ENCODE measurements around the gene BST1. TPM values are rescaled to one million over a fixed set of nuclear protein-coding genes. Genes with fewer than 3 reads are reported as not detected.

The BST1 gene
- total and polyA plus RNA-seq, 3 experiments from 2014 or later = 0.39 to 0.48 (median 0.44) TPM

DNA sequence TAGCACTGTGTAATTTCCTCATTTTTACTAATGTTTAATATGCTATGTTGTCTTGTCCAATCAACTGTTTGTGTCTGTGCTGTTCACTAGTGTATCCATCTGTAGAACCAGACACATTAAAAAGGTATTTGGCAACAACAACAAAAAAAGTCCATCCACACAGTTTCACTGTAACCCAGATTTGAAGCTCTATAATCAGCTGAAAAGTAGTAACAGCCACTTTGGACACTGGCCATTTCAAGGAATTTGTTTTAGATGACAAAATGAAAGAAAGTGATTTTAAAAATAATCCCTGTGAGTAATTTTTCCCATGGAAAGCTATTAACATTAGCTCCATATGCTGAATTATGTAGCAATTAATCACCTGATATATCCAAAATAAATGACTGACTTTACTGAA lies 45.5 kb upstream of the BST1 start:
- ChIA-PET CTCF (no interaction called here), POLR2A (no interaction called here)
- peaks cover 26 to 28% (median 26%) of the 10 kb centered on the region in 3 donors for H3K4me1 Mint-ChIP-seq
- no peaks in the 10 kb centered on the region for H3K36me3 ChIP-seq (ENCODE audit: insufficient read depth, low read length)
- H3K4me3 ChIP-seq (ENCODE audit: low read length) = no peak overlapping the region
- H3K27ac Mint-ChIP-seq = peak overlapping the region in 3 of 8 donors; percentile 2 to 96 (median 69)
- peaks cover 26% of the 10 kb centered on the region for H3K4me1 ChIP-seq (ENCODE audit: insufficient read depth, low read length)
- H3K4me3 Mint-ChIP-seq = peak overlapping the region in 1 of 7 donors; percentile 99
- no peaks in the 10 kb centered on the region for H3K27me3 ChIP-seq (ENCODE audit: insufficient read depth, low read length, poor library complexity, severe bottlenecking)
- DNase-seq = no peak
- H3K9me3 Mint-ChIP-seq = no peaks in the 10 kb centered on the region
- H3K27ac ChIP-seq (ENCODE audit: low read depth, low read length) = no peak overlapping the region
- H3K27me3 Mint-ChIP-seq = no peaks in the 10 kb centered on the region
- peaks cover 0 to 10% (median 0%) of the 10 kb centered on the region in 3 donors for H3K36me3 Mint-ChIP-seq
- no peaks in the 10 kb centered on the region for H3K9me3 ChIP-seq (ENCODE audit: low read length)

- Mint-ChIP-seq H3K27me3 (no peaks in the 10 kb centered on the region), H3K9me3 (no peaks in the 10 kb centered on the region), H3K4me1 (peaks cover 17 to 19% (median 17%) of the 10 kb centered on the region in 3 donors), H3K36me3 (peaks cover 0 to 10% (median 0%) of the 10 kb centered on the region in 3 donors), H3K4me3 (peak overlapping the region in 1 of 7 donors; percentile 72), H3K27ac (no peak overlapping the region)
- POLR2A ChIA-PET = no interaction called here
- CTCF ChIA-PET = no interaction called here
- Histone ChIP-seq H3K4me1 (ENCODE audit: insufficient read depth, low read length) (peaks cover 17% of the 10 kb centered on the region), H3K9me3 (ENCODE audit: low read length) (no peaks in the 10 kb centered on the region), H3K27me3 (ENCODE audit: insufficient read depth, low read length, poor library complexity, severe bottlenecking) (no peaks in the 10 kb centered on the region), H3K4me3 (ENCODE audit: low read length) (no peak overlapping the region), H3K36me3 (ENCODE audit: insufficient read depth, low read length) (no peaks in the 10 kb centered on the region), H3K27ac (ENCODE audit: low read depth, low read length) (no peak overlapping the region)
- no peak for DNase-seq
Observed at GRCh38 chr4:15658136-15658770, 44.6 kb upstream of the BST1 start.

GRCh38 chr4:15658781-15659180 lies 44.1 kb upstream of the BST1 start:
- Histone ChIP-seq H3K36me3 (ENCODE audit: insufficient read depth, low read length) (no peaks in the 10 kb centered on the region), H3K4me3 (ENCODE audit: low read length) (no peak overlapping the region), H3K27ac (ENCODE audit: low read depth, low read length) (no peak overlapping the region), H3K4me1 (ENCODE audit: insufficient read depth, low read length) (peaks cover 12% of the 10 kb centered on the region), H3K9me3 (ENCODE audit: low read length) (no peaks in the 10 kb centered on the region), H3K27me3 (ENCODE audit: insufficient read depth, low read length, poor library complexity, severe bottlenecking) (no peaks in the 10 kb centered on the region)
- H3K27me3 Mint-ChIP-seq = no peaks in the 10 kb centered on the region
- ChIA-PET POLR2A (no interaction called here), CTCF (no interaction called here)
- H3K4me1 Mint-ChIP-seq = peaks cover 12 to 14% (median 12%) of the 10 kb centered on the region in 3 donors
- no peak for DNase-seq
- no peaks in the 10 kb centered on the region for H3K9me3 Mint-ChIP-seq
- H3K36me3 Mint-ChIP-seq = peaks cover 0 to 9% (median 0%) of the 10 kb centered on the region in 3 donors
- H3K4me3 Mint-ChIP-seq = no peak overlapping the region
- no peak overlapping the region for H3K27ac Mint-ChIP-seq

DNA sequence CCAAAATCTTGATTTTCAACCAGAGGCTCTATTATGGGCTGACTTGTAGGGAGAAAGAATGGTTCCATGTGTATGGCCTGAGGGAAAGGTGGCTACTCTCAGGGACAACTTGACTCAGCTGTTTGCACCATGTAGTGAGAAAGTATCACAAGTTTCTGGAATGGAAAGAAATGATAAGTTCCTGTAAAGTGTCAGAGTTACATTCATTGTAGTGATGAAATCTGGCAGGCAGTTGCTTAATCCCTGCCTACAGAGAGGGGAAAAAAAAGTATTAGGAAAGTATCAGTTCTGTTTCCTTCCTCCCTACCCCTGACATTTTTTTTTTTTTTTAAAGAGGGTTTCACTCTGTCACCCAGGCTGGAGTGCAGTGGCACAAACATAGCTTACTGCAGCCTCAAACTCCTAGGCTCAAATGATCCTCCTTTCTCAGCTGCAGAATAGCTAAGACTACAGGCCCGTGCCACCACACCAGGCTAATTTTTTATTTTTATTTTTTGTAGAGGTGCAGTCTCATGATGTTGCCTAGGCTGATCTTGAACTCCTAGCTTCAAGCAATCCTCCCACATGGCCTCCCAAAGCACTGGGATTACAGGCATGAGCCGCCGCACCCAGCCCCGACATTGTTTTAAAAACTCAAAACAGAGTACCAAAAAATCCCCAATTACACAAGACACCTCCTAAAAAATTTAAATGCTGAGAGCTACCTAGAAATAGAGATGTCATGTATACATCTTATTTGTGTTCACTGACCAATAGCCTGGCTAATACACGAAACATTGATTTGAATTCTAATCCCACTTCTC lies 42.9 kb upstream of the BST1 start:
- no peaks in the 10 kb centered on the region for H3K27me3 Mint-ChIP-seq
- no peak for DNase-seq
- no peaks in the 10 kb centered on the region for H3K9me3 Mint-ChIP-seq
- H3K4me1 Mint-ChIP-seq = peaks cover 5 to 6% (median 6%) of the 10 kb centered on the region in 3 donors
- Histone ChIP-seq H3K4me3 (ENCODE audit: low read length) (no peak overlapping the region), H3K27ac (ENCODE audit: low read depth, low read length) (no peak overlapping the region), H3K27me3 (ENCODE audit: insufficient read depth, low read length, poor library complexity, severe bottlenecking) (no peaks in the 10 kb centered on the region), H3K9me3 (ENCODE audit: low read length) (no peaks in the 10 kb centered on the region), H3K4me1 (ENCODE audit: insufficient read depth, low read length) (peaks cover 7% of the 10 kb centered on the region), H3K36me3 (ENCODE audit: insufficient read depth, low read length) (no peaks in the 10 kb centered on the region)
- CTCF ChIA-PET = no interaction called here
- H3K4me3 Mint-ChIP-seq = no peak overlapping the region
- peaks cover 0 to 4% (median 0%) of the 10 kb centered on the region in 3 donors for H3K36me3 Mint-ChIP-seq
- no peak overlapping the region for H3K27ac Mint-ChIP-seq
- POLR2A ChIA-PET = no interaction called here

DNA sequence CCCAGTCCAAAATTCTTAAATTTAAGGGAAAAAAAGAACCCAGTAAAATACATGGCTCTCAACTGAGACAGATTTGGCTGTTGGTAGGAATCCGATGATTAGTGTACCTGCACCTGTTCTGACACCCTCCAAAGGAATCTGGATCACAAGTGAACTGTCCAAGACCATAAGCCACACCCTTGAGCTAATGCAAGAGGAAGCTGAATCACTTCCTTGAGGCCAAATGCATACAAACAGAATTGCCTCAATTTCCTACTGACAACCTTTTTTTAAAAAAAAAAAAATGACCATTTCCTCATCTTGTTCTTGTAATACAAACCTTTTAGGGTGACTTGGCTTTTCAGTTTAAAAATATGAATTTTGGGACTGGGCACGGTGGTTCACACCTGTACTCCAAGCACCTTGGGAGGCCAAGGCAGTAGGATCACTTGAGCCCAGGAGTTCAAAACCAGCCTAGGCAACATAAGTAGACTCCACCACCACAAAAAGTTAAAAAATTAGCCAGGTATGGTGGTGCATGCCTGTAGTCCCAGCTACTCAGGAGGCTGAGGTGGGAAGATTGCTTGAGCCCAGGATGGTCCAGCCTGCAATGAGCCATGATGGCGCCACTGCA lies 37.0 kb upstream of the BST1 start:
- no peaks in the 10 kb centered on the region for H3K4me1 ChIP-seq (ENCODE audit: insufficient read depth, low read length)
- H3K36me3 ChIP-seq (ENCODE audit: insufficient read depth, low read length) = no peaks in the 10 kb centered on the region
- no peak overlapping the region for H3K4me3 ChIP-seq (ENCODE audit: low read length)
- H3K9me3 ChIP-seq (ENCODE audit: low read length) = no peaks in the 10 kb centered on the region
- Mint-ChIP-seq H3K36me3 (no peaks in the 10 kb centered on the region), H3K9me3 (no peaks in the 10 kb centered on the region), H3K27me3 (no peaks in the 10 kb centered on the region), H3K27ac (no peak overlapping the region), H3K4me3 (no peak overlapping the region), H3K4me1 (peaks cover 1 to 8% (median 5%) of the 10 kb centered on the region in 3 donors)
- no peaks in the 10 kb centered on the region for H3K27me3 ChIP-seq (ENCODE audit: insufficient read depth, low read length, poor library complexity, severe bottlenecking)
- ChIA-PET POLR2A (no interaction called here), CTCF (no interaction called here)
- no peak for DNase-seq
- no peak overlapping the region for H3K27ac ChIP-seq (ENCODE audit: low read depth, low read length)

GRCh38 chr4:15667006-15667405 lies 35.9 kb upstream of the BST1 start:
- H3K4me1 Mint-ChIP-seq = peaks cover 1 to 8% (median 5%) of the 10 kb centered on the region in 3 donors
- ChIA-PET CTCF (no interaction called here), POLR2A (no interaction called here)
- Histone ChIP-seq H3K27ac (ENCODE audit: low read depth, low read length) (no peak overlapping the region), H3K4me1 (ENCODE audit: insufficient read depth, low read length) (no peaks in the 10 kb centered on the region), H3K9me3 (ENCODE audit: low read length) (no peaks in the 10 kb centered on the region), H3K27me3 (ENCODE audit: insufficient read depth, low read length, poor library complexity, severe bottlenecking) (no peaks in the 10 kb centered on the region), H3K4me3 (ENCODE audit: low read length) (no peak overlapping the region), H3K36me3 (ENCODE audit: insufficient read depth, low read length) (no peaks in the 10 kb centered on the region)
- H3K36me3 Mint-ChIP-seq = no peaks in the 10 kb centered on the region
- H3K9me3 Mint-ChIP-seq = no peaks in the 10 kb centered on the region
- no peak overlapping the region for H3K4me3 Mint-ChIP-seq
- DNase-seq = no peak
- no peak overlapping the region for H3K27ac Mint-ChIP-seq
- no peaks in the 10 kb centered on the region for H3K27me3 Mint-ChIP-seq

GRCh38 chr4:15668566-15669435 lies 34.1 kb upstream of the BST1 start:
- no peak overlapping the region for H3K27ac ChIP-seq (ENCODE audit: low read depth, low read length)
- POLR2A ChIA-PET = no interaction called here
- DNase-seq = no peak
- no peaks in the 10 kb centered on the region for H3K27me3 Mint-ChIP-seq
- H3K4me3 Mint-ChIP-seq = no peak overlapping the region
- peaks cover 1 to 8% (median 5%) of the 10 kb centered on the region in 3 donors for H3K4me1 Mint-ChIP-seq
- H3K36me3 ChIP-seq (ENCODE audit: insufficient read depth, low read length) = no peaks in the 10 kb centered on the region
- no peaks in the 10 kb centered on the region for H3K9me3 Mint-ChIP-seq
- H3K27me3 ChIP-seq (ENCODE audit: insufficient read depth, low read length, poor library complexity, severe bottlenecking) = no peaks in the 10 kb centered on the region
- no peaks in the 10 kb centered on the region for H3K9me3 ChIP-seq (ENCODE audit: low read length)
- no peak overlapping the region for H3K27ac Mint-ChIP-seq
- no peaks in the 10 kb centered on the region for H3K36me3 Mint-ChIP-seq
- no peaks in the 10 kb centered on the region for H3K4me1 ChIP-seq (ENCODE audit: insufficient read depth, low read length)
- CTCF ChIA-PET = no interaction called here
- no peak overlapping the region for H3K4me3 ChIP-seq (ENCODE audit: low read length)

All from CD8-positive, alpha-beta memory T cell (primary cell).